Astrocyte of the spinal cord (primary cell): ENCODE data around the gene C13orf46.

Experiments used
- DNase-seq: peaks from one replicate; pipeline ENCODE4 v3.0.0; 2011; ENCODE audit warnings: low read depth, low spot score
- H3K4me3 ChIP-seq: 2 replicates; pipeline ENCODE4 v1.5.1; 2011; ENCODE audit warnings: low read depth, mild to moderate bottlenecking, low read length, moderate library complexity
- in situ Hi-C: cut with HindIII; loops from 2 replicates; pipeline ENCODE4 v1.10.0; 2017; ENCODE audit warnings: low sequenced_read_pairs
- TF ChIP-seq, protein P1 (sequence below): IDR thresholded peaks from 2 replicates; pipeline ENCODE4 v1.5.1; 2012; ENCODE audit warnings: low read depth, mild to moderate bottlenecking, low read length, inconsistent platforms

C13orf46 gene

DNA sequence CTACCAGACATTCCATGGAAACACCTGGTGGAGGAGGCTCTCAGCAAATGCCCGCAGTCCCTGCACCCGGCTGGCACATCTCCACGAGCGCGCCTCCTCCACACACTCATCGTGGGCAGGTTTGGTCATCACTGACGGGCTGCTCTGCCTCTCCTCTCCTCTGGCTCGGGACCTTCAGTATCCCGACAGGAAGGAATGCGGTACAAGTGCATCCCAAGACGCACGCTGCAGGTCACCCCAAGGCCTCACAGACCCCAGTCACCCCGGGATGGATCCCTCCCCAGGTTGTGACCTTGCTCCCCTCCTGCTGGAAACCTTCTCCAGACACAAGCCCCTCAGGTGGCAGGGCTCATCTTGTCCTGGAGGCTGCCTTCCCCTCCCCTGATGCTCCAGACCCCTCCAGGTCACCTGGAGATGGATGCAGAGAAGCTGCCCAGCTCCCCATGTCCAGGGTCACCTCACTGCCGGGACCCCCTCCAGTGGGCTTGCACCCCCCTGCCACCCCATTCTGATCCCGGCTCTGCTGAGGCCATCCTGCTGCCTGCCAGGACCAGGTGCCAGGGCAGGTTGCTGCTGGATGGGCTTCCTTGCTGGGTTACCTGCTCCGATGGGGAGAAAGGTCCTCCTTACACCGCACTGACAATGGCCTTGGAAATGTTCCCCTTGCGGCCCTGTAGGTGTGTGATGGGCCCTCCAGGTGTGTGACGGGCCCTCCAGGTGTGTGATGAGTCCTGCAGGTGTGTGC, 29.9 kb downstream of the C13orf46 start:
- H3K4me3 ChIP-seq, result no peak overlapping the region
- in situ Hi-C loops, result no loop called here
- no peak for DNase-seq
- TF ChIP-seq, protein P1, sequence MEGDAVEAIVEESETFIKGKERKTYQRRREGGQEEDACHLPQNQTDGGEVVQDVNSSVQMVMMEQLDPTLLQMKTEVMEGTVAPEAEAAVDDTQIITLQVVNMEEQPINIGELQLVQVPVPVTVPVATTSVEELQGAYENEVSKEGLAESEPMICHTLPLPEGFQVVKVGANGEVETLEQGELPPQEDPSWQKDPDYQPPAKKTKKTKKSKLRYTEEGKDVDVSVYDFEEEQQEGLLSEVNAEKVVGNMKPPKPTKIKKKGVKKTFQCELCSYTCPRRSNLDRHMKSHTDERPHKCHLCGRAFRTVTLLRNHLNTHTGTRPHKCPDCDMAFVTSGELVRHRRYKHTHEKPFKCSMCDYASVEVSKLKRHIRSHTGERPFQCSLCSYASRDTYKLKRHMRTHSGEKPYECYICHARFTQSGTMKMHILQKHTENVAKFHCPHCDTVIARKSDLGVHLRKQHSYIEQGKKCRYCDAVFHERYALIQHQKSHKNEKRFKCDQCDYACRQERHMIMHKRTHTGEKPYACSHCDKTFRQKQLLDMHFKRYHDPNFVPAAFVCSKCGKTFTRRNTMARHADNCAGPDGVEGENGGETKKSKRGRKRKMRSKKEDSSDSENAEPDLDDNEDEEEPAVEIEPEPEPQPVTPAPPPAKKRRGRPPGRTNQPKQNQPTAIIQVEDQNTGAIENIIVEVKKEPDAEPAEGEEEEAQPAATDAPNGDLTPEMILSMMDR, result no peak

GRCh38 chr13:113942591-113943103, 31.2 kb downstream of the C13orf46 start:
- no peak for DNase-seq
- no peak overlapping the region for H3K4me3 ChIP-seq
- TF ChIP-seq, protein P1, result no peak
- in situ Hi-C loops, result no loop called here

DNA sequence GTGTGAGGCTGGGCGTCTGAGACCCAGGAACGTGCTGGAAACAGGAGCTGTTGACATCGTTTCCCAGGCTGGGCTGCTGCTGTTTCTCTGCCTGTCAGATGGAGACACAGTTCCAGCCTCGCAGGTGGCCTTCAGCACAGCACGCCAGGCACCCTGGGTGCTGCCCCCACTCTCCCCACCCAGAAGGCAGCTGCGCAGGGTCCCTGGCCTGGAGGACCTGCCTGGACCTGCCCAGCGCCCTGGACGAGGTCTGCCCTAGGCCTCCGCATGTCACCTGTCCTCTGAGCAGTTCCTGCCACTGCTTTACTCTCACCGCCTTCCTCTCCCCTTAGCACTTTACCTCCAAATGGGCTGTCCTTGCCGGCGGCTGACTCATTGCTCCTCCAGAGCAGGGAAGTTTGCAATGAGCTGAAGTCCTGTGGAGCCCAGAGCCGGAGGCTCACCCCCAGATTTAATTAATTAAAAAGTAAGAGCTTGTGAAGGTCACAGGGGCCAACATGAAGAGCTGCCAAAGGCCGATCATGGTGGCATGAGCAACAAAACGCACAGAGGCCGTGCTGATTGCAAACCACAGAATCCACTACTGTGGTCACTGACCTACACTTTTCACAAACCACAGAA, 32.2 kb downstream of the C13orf46 start:
- DNase-seq, result peak; percentile 77
- H3K4me3 ChIP-seq, result no peak overlapping the region
- TF ChIP-seq, protein P1, result no peak
- in situ Hi-C loops, result no loop called here

- TF ChIP-seq, protein P1, result no peak
- in situ Hi-C loops, result no loop called here
- DNase-seq, result no peak
- H3K4me3 ChIP-seq, result no peak overlapping the region
These were observed 34.0 kb downstream of the C13orf46 start for GRCh38 chr13:113939944-113940297.

DNA sequence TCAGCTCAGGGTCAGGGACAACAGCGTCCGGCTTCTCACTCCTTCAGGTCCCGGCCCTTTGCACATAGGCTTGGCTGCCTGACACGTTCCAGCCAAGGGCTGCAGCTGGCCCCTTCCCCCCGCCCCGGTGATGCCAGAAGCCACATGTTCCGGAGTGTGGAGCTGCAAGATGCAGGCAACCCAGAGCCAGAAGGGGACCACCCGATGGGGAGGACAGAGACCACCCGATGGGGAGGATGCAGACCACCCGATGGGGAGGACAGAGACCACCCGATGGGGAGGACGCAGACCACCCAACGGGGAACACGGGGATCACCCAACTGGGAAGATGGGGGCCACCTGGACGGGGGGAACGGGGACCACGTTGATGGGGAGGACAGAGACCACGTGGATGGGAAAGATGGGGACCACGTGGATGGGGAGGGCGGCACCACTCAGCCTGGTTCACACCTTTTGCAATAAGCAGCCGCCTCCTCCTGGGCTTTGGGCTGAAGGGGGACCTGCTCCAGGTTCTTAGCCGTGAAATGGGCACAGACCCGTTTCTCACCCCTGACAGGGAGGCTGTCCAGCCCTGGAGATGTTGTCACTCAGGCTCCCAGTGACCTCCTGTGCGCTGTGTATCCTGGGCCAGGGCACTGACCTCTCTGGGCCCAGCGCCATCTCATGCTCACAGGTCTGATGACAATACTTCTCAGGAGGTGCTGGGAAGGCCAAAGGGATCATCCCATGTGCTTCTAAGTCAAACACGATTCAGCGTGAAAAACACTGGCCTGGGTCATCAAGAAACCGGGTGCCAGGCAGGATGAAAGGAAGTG, 34.5 kb downstream of the C13orf46 start:
- TF ChIP-seq, protein P1, result no peak
- DNase-seq, result no peak
- in situ Hi-C loops, result no loop called here
- H3K4me3 ChIP-seq, result no peak overlapping the region

- no peak for DNase-seq
- in situ Hi-C loops, result no loop called here
- H3K4me3 ChIP-seq, result no peak overlapping the region
- TF ChIP-seq, protein P1, result no peak
These were observed 35.2 kb downstream of the C13orf46 start for GRCh38 chr13:113938716-113939115.
